ENCODE measurements around the gene TSC22D3.
"Not testable (repeated sequence)": the region's sequence is repeated elsewhere in the genome, so short reads cannot be mapped to it uniquely, and the experiment has no call there.

TSC22D3 gene

GRCh38 chrX:107775734-107776511 is at the start of gene TSC22D3:
TSC22D3 (minus strand) TSS chrX:107775787; CDS start chrX:107775419, 368 bp downstream.
- no peak for DNase-seq (ENCODE audit: low read depth, low spot score)

DNA sequence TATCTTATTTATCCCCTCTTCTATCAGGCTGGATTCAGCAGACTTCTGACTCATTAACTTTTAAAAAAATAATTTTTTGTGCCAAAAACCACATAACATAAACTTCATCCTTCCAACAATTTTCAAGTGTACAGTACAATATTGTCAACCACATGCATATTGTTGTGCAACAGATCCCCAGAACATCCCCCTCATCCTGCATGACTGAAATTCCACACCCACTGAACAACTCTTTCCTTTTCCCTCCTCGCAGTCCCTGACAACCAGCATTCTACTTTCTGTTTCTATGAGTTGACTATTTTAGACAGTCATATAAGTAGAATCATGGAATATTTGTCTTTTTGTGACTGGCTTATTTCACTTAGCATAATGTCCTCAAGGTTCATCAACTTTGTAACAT is 47.9 kb upstream of the TSC22D3 start:
- no peak for DNase-seq (ENCODE audit: low read depth, low spot score)

GRCh38 chrX:107823042-107823441 is 47.5 kb upstream of the TSC22D3 start:
- no peak for DNase-seq (ENCODE audit: low read depth, low spot score)

DNA sequence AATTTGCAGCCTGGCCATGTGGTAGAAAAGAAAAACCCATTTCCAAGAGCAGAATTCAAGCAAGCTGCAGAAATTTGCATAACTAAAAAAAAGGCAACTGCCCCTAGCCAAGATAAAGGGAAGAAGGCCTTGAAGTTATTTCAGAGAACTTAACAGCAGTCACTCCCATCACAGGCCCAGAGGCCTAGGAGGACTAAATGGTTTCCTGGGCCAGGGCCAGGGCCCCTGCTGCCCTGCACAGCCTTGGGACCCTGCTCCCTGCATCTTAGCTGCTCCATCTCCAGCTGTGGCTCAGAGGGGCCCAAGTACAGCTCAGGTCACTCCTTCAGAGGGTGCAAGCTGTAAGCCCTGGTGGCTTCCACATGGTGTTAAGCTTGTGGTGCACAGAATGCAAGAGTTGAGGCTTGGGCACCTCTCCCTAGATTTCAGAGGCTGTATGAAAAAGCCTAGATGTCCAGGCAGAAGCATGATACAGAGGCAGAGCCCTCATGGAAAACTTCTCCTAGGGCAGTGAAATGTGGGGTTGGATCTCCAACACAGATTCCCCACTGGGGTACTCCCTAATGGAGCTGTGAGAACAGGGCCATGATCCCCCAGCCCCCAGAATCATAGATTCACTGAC is 43.4 kb upstream of the TSC22D3 start:
- DNase-seq (ENCODE audit: low read depth, low spot score), result no peak

GRCh38 chrX:107810053-107810452 is 34.5 kb upstream of the TSC22D3 start:
- not testable (repeated sequence) for DNase-seq (ENCODE audit: low read depth, low spot score)

DNA sequence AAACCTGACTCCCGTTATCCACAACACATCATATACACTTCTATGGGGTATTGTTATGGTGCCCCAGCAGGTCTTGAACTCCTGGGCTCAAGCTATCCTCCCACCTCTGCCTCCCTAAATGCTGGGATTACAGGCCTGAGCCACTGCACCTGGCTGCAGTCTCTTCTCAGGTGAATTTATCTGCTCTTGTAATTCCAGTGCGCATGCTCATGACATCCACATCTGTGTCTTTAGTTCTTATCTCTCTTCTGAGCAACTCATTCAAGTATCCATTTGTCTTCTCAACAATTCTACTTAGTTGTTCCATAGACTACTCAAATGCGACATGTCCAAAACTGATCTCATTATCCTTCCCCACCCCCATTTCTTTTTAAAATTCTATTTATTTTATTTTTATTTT is 29.6 kb upstream of the TSC22D3 start:
- no peak for DNase-seq (ENCODE audit: low read depth, low spot score)

DNA sequence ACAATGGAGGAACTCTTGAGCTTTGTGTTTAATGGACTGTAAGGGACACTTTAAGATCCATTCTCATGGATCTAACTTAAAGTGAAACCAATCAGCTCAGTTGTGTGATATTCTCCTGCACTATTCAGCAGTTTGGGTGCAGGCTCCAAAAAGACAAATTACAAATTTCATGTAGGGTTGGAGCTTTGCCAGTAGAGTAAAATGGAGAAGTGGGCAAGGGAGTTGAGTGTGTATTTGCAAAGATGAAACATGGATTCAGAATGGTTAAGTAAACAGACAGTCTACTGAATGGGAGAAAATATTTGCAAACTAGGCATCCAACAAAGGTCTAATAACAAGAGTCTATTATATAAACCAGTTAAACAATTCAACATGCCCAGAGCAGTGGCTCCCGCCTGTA is 28.8 kb upstream of the TSC22D3 start:
- DNase-seq (ENCODE audit: low read depth, low spot score), result no peak

DNA sequence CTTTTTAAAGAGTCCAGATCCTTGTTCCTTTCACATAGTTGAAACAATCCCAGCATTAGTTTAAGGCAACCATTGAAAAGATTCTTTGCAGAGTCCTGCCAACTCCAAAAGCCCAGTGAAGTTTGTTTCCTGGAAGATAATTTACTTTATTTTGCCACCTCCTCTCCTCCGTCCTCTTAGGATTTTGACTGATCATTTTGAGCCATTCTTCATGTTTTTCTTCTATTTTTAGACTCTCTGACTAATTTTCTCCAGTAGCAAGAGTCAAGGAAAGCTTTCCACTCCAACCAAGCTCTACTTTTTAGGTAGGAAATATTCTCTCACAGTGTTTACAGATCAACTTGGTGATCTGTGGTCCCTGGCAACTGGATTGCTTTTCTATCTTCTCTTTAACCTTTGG is 12.2 kb upstream of the TSC22D3 start:
- DNase-seq (ENCODE audit: low read depth, low spot score), result no peak

- DNase-seq (ENCODE audit: low read depth, low spot score), result no peak
Observed at GRCh38 chrX:107780525-107780924, 4.9 kb upstream of the TSC22D3 start.

GRCh38 chrX:107777536-107777832 is 1.9 kb upstream of the TSC22D3 start, which contains the start of gene NCBP2L:
NCBP2L (plus strand) TSS chrX:107777733; CDS start chrX:107794221, 16,488 bp downstream.
- DNase-seq (ENCODE audit: low read depth, low spot score), result no peak

- peak; percentile 63 for DNase-seq (ENCODE audit: low read depth, low spot score)
Observed at GRCh38 chrX:107776649-107777535, 1.3 kb upstream of the TSC22D3 start.

GRCh38 chrX:107775000-107775733 is 420 bp downstream of the TSC22D3 start:
- no peak for DNase-seq (ENCODE audit: low read depth, low spot score)

DNA sequence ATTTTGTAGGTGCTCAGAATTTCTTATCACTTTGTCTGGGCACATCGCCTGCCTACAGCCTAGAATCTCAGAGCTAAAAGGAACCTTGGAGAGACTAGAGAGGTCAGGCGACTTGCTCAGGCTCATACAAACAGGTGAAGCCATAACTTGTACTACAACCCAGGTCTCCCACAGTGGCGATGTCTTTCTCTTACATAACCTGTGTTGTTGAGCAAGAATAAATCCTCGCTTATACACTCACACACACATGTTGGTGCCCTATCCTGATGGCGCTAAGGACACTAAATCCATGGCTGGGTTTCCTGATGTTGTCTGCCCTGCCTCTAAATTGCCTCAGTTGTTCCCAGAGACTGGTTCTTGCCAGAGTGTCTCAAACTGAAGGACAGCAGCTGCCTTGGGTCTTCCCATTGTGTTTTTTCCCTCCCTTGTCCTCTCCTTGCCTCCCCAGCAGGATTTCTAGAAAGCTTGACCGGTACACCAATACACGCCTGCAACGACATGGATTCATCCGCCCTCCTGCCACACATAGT is 1.6 kb downstream of the TSC22D3 start:
- no peak for DNase-seq (ENCODE audit: low read depth, low spot score)

DNA sequence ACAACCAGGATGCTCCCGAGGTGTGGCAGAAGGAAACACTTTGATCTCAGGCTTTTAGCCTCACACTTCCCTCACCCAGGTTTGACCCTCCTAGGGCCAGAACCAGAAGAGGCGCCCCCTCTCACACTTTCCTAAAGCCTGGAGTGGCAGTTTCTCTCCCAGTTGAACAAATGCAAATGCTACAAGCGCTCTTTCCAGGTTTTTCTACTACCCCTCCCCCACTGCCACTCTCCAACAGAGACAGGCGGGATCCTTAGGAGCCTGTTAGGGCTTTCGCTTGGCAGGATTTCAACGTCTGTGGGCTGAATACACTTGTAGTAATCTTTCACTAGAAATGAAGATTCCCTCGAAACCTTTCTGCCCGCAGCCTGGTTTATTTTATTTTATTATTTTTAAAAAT is 2.4 kb downstream of the TSC22D3 start:
- no peak for DNase-seq (ENCODE audit: low read depth, low spot score)

- DNase-seq (ENCODE audit: low read depth, low spot score), result no peak
Observed at GRCh38 chrX:107769581-107770317, 5.8 kb downstream of the TSC22D3 start.

DNA sequence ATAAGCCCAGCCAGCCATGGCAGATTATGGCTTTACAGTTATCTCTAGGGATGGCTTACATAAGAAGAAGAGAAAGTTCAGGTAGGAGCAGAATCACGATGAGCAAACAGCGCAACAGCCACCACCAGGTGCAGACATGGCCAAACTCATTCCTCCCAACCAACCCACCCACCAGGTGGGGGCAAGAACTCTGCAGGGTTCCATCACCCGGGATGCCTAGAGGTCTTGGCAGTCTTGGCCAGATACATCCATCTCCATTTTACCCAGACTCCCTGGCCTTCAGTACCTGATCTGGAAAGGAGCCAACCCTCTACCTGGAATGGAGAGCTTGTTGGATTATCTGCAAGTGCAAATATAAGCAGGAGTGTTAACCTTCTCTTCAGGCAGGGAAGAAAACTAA is 7.5 kb downstream of the TSC22D3 start:
- no peak for DNase-seq (ENCODE audit: low read depth, low spot score)

DNA sequence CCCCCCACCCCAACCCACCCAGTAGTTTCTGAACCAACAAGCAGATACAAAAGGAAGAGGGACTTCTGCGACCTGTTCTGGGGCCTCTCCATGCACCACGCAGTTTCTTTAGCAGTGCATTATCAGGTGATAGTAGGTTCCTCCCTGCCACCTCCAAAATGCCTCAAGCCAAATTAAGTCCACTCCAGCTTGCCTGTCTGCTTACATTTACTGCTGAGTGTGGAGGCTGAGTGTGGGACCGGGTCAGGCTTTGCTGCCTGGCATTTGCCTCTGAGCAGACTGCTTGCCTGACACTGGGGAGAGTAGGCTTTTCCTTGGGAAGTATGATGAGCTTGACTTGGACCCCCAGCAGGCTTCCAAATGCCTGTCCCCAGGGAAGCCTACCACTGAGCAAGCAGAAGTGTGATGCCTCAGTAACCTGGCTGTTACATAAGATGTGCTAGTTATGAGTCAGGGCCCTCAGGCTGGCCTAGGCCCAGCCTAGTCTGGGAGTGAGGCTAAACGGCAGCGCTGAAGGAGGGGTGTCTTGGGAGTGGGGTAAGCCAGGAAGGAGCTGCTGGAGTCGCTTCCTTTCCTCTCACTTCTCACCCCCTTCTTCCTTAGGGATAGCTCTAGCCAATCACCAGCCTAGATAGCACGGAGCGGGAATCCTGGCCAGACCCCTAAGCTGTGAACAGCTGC is 9.0 kb downstream of the TSC22D3 start:
- DNase-seq (ENCODE audit: low read depth, low spot score), result no peak

GRCh38 chrX:107764845-107765608 is 10.6 kb downstream of the TSC22D3 start:
- DNase-seq (ENCODE audit: low read depth, low spot score), result no peak

DNA sequence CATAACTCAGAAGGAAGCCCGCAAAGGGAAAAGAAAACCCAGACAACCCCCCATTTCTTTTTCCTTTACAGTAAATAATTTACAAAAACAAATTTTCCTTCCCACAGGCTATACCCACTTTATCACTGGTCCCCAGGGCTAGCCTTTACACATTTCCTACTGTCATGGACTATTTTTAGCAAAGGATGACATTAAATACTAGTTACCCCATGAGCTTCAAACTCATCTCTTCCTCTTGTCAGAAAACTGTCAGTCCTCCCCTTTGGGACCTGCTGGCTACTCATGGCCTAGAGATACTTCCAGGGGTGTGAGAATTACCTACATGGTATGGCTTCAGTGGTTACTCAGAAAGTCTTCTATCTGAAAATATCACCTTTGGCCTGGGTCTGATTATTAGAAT is 11.9 kb downstream of the TSC22D3 start:
- no peak for DNase-seq (ENCODE audit: low read depth, low spot score)

All from iPS DF 19.7 (cell line).